ENCODE measurements around the gene SPDEF.

DNA sequence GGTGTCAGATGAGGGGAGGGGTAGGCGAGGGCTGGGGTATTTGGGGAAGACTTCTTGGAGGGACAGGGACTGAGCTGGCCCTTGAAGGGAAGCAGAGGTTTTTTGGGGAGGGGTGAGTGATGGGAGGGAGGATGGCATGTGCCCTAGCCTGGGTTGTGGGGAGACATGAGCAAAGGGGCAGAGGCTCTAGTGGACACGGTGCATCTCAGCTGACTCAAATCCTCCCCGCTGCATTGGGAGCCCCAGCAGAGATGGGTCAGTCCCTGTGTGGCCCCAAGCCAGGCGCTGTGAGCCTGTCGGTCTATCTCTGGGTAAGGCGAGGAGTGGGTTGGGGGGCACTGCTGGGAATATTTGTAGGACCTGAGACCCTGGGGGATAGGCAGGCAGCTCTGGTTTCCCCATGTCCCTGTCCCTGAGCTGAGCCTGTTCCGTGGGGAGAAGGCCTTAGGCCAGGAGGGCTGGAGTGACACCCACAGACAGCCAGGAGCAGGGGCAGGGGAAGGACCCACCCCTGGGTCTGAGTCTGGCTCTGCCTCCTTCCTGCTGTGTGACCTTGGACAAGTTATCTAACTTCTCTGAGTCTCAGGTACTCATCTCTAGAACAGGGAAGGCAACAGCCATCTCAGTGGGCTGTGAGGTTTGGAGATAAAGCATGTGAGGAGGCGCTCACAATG, 36.0 kb downstream of the SPDEF start:
- TF ChIP-seq, protein P1, sequence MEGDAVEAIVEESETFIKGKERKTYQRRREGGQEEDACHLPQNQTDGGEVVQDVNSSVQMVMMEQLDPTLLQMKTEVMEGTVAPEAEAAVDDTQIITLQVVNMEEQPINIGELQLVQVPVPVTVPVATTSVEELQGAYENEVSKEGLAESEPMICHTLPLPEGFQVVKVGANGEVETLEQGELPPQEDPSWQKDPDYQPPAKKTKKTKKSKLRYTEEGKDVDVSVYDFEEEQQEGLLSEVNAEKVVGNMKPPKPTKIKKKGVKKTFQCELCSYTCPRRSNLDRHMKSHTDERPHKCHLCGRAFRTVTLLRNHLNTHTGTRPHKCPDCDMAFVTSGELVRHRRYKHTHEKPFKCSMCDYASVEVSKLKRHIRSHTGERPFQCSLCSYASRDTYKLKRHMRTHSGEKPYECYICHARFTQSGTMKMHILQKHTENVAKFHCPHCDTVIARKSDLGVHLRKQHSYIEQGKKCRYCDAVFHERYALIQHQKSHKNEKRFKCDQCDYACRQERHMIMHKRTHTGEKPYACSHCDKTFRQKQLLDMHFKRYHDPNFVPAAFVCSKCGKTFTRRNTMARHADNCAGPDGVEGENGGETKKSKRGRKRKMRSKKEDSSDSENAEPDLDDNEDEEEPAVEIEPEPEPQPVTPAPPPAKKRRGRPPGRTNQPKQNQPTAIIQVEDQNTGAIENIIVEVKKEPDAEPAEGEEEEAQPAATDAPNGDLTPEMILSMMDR (IDR thresholded peaks at IDR 0.05), result no peak
- TF ChIP-seq EP300 (IDR thresholded peaks at IDR 0.05; ENCODE audit: low read depth), result no peak
- TF ChIP-seq POLR2AphosphoS5 (IDR thresholded peaks at IDR 0.05), result no peak
- TF ChIP-seq POLR2A (IDR thresholded peaks at IDR 0.05), result no peak
